Pancreas (tissue), 10 donors: Measurements from ENCODE around the gene ROR1. TPM values are rescaled to one million over a fixed set of nuclear protein-coding genes. Genes with fewer than 3 reads are reported as not detected.

Source experiments
- ATAC-seq, 4 donors: fragments of 200-7000 bp; cut with Tn5 transposase; one replicate each; pipeline versions ENCODE4 v1.8.0 to v1.9.1; 2020; ENCODE audit warnings: mild to moderate bottlenecking in 4 of 4, moderate library complexity in 4 of 4
- DNase-seq, 6 donors: peaks; one replicate each; pipeline ENCODE4 v3.0.0-alpha.2; 2020
- FAIRE-seq: peaks from 2 replicates; lab custom pipeline; 2012; peaks lifted over from hg19 to GRCh38; lab: Jason Lieb, UNC
- H3K27ac ChIP-seq, 4 donors: fragments of 200-600 bp; sonication (generic); 1 replicate in 3 of 4; 2 replicates in 1 of 4; pipeline versions ENCODE4 v1.5.0 to v1.8.0; 2020
- H3K27me3 ChIP-seq, 4 donors: fragments of 200-600 bp; one replicate each; pipeline ENCODE4 v1.8.0; 2021
- H3K36me3 ChIP-seq, 3 donors: fragments of 200-600 bp; sonication (generic) in 1 of 3; one replicate each; pipeline versions ENCODE4 v1.5.0 to v1.8.0; 2020 to 2021
- H3K4me1 ChIP-seq, 3 donors: fragments of 200-600 bp; one replicate each; pipeline ENCODE4 v1.8.0; 2021
- H3K4me3 ChIP-seq, 4 donors: fragments of 200-600 bp; sonication (generic) in 2 of 4; one replicate each; pipeline versions ENCODE4 v1.5.0 to v1.8.0; 2020 to 2021
- H3K9me3 ChIP-seq, 4 donors: fragments of 200-600 bp; one replicate each; pipeline ENCODE4 v1.8.0; 2021
- CTCF ChIP-seq, 4 donors: fragments of 200-600 bp; sonication (generic) in 3 of 4; IDR thresholded peaks; one replicate each; pipeline versions ENCODE4 v1.5.0 to v1.8.0; 2021; ENCODE audit warnings: antibody characterized with exemption in 4 of 4
- WGBS, 2 donors: extraction: QIAGEN DNeasy Blood & Tissue Kit; methylation state at CpG; one replicate each; pipeline ENCODE4 v1.1.7; 2013; 5-methylcytosine and 5-hydroxymethylcytosine counted together
- intact Hi-C, 3 donors: fragments of 100-400 bp; cut with DNase I; formaldehyde crosslinking; loops; one replicate each; pipeline versions ENCODE4 v1.11.1 to v1.14.2; 2022
- polyA plus RNA-seq, 2 donors: library from polyadenylated mRNA; stranded (reverse); fragments of 200-250 nt; gene quantifications; one replicate each; pipeline ENCODE4 v1.2.3, GENCODE V29; 2013
- total RNA-seq, 6 donors: library from RNA; stranded (reverse); fragmentation: NEBNext Ultra II Directional in 4 of 6; extraction: Animal tissue kit (Norgen Biotek cat#: 25700) in 4 of 6; gene quantifications; one replicate each; pipeline versions ENCODE4 v1.2.1 to v1.2.4, GENCODE V29; 2021 to 2023
- donor health status: healthy with polysubstance abuse.
- donor health status: DM: no; HTN: no; CAD: no; lungs with moderate emphysema.
- donor health status: DM: no; HTN: no; CAD: no.
- donor health status: control.
- donor health status: control.
- donor health status: Bipolar disorder and iron deficiency.
- donor health status: DM: yes; HTN: yes; CAD: no.
- donor health status: DM: no; HTN: no; CAD: no.
- donor health status: DM: no; HTN: no; CAD: no.
- donor health status: DM: yes; HTN: yes; CAD: no.

Gene ROR1
- total and polyA plus RNA-seq, 8 donors, result 1.3 to 18.5 (median 7.3) TPM

- ATAC-seq (no peak), DNase-seq (no peak), FAIRE-seq (no peak)
- H3K36me3 ChIP-seq, result no peaks in the 10 kb centered on the region
- no peak for TF ChIP-seq CTCF (IDR thresholded peaks at IDR 0.05)
- intact Hi-C loops, result no loop called here
- no peaks in the 10 kb centered on the region for H3K9me3 ChIP-seq
- H3K27me3 ChIP-seq, result no peaks in the 10 kb centered on the region
- H3K27ac ChIP-seq, result no peak overlapping the region
- 77 to 83% methylated on average over 5 of the region's 5 CpGs for WGBS, 2 donors
- H3K4me3 ChIP-seq, result no peak overlapping the region
- peaks cover 23 to 41% (median 25%) of the 10 kb centered on the region in 3 donors for H3K4me1 ChIP-seq
Observed at GRCh38 chr1:63951059-63951946, 177.5 kb downstream of the ROR1 start.

GRCh38 chr1:63954187-63954586 is 180.4 kb downstream of the ROR1 start:
- no peak for FAIRE-seq

GRCh38 chr1:63955370-63956145 is 181.7 kb downstream of the ROR1 start:
- DNase-seq, result no peak
- FAIRE-seq, result no peak
- no peak overlapping the region for H3K4me3 ChIP-seq
- no peaks in the 10 kb centered on the region for H3K9me3 ChIP-seq
- intact Hi-C loops, result no loop called here
- no peaks in the 10 kb centered on the region for H3K36me3 ChIP-seq
- no peak overlapping the region for H3K27ac ChIP-seq
- peaks cover 0 to 6% (median 5%) of the 10 kb centered on the region in 3 donors for H3K4me1 ChIP-seq
- TF ChIP-seq CTCF (IDR thresholded peaks at IDR 0.05), result no peak
- H3K27me3 ChIP-seq, result no peaks in the 10 kb centered on the region
- ATAC-seq, result peak in 1 of 4 donors; percentile 30
- WGBS, 2 donors, result 74 to 75% methylated on average over 8 of the region's 8 CpGs

More at GRCh38 chr1:63954187-63954586, 180.4 kb downstream of the ROR1 start:
- Histone ChIP-seq H3K4me1 (peaks cover 6 to 14% (median 10%) of the 10 kb centered on the region in 3 donors), H3K27ac (no peak overlapping the region), H3K9me3 (no peaks in the 10 kb centered on the region), H3K4me3 (no peak overlapping the region), H3K36me3 (no peaks in the 10 kb centered on the region), H3K27me3 (no peaks in the 10 kb centered on the region)
- WGBS, 2 donors, result 100% methylated on average over 1 of the region's 1 CpG
- DNase-seq, result no peak
- no peak for TF ChIP-seq CTCF (IDR thresholded peaks at IDR 0.05)
- ATAC-seq, result no peak
- intact Hi-C loops, result no loop called here

GRCh38 chr1:63958556-63958955 is 184.7 kb downstream of the ROR1 start:
- no peaks in the 10 kb centered on the region for H3K9me3 ChIP-seq
- H3K27ac ChIP-seq, result no peak overlapping the region
- no peak for DNase-seq
- no peak for ATAC-seq
- H3K27me3 ChIP-seq, result no peaks in the 10 kb centered on the region
- H3K36me3 ChIP-seq, result no peaks in the 10 kb centered on the region
- no peaks in the 10 kb centered on the region for H3K4me1 ChIP-seq
- no peak overlapping the region for H3K4me3 ChIP-seq
- TF ChIP-seq CTCF (IDR thresholded peaks at IDR 0.05), result no peak
- WGBS, 2 donors, result 94 to 97% methylated on average over 2 of the region's 2 CpGs
- no peak for FAIRE-seq
- intact Hi-C loops, result no loop called here
